ENCODE measurements around the gene SEMA3F. TPM values are rescaled to one million over a fixed set of nuclear protein-coding genes. Genes with fewer than 3 reads are reported as not detected.

Gene SEMA3F
- polyA plus RNA-seq, 2 of the 4 experiments (the other 2 are of a cell fraction): 2.9 to 10.6 TPM

DNA sequence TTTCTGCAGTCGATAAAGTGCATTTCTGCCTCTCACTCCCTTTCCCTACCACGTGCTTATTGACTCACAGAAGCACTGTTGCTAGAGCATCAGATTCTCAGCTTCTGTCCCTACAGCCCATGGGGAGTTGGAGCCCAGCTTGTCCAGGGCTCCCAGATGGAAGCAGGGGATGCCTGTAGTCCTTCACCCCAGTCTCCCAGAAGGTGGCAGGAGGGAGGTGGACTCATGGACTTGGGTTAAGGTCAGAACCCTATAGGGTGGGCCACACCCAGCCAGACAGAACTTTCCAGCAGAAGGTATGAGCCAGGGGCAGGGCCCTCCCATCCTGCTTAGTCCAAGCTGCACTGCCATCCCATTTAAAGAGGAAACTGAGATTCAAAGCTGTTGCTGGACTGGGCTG lies 33.1 kb upstream of the SEMA3F start:
- POLR2A ChIA-PET: no interaction called here
- CTCF ChIA-PET: interaction anchor here (0.7 to 8.0 kb wide), 17 partner anchors 10 to 112 kb away, joined by 3 to 240 read pairs (median 7); partner anchors contain the start of genes GNAT1 and SLC38A3
- no peak overlapping the region for H3K27ac ChIP-seq
- 67% methylated on average over 2 of the region's 2 CpGs for WGBS (ENCODE audit: missing lambda C conversion rate)
- no peak for FAIRE-seq
- H3K4me1 ChIP-seq: peaks cover 22% of the 10 kb centered on the region
- H3K4me2 ChIP-seq: no peak overlapping the region
- H3K4me3 ChIP-seq: no peak overlapping the region
- TF ChIP-seq RFX5 (IDR thresholded peaks at IDR 0.05): no peak
- no peaks in the 10 kb centered on the region for H3K9me3 ChIP-seq
- DNase-seq (ENCODE audit: low read depth in 1 of 2, low spot score in 1 of 2): no peak
- peak; percentile 7 to 15; a peak in 4 of 6 replicates for ATAC-seq

- no peak for TF ChIP-seq HOXA7 (CRISPR knock-in tag; IDR thresholded peaks at IDR 0.05)
- TF ChIP-seq SMC3 (IDR thresholded peaks at IDR 0.05): no peak
- TF ChIP-seq FOSB (CRISPR knock-in tag; IDR thresholded peaks at IDR 0.05): no peak
- no peak for TF ChIP-seq SREBF2 (IDR thresholded peaks at IDR 0.05)
- no peak for TF ChIP-seq ZFP36 (IDR thresholded peaks at IDR 0.05; ENCODE audit: borderline replicate concordance, partially characterized antibody)
- TF ChIP-seq NR3C1 (IDR thresholded peaks at IDR 0.05): no peak
- 81% methylated on average over 14 of the region's 14 CpGs for WGBS (ENCODE audit: missing lambda C conversion rate)
- H3K9me3 ChIP-seq: no peaks in the 10 kb centered on the region
- ATAC-seq (peak in 1 of 2 experiments; percentile 2; a peak in 3 of 6 replicates), FAIRE-seq (no peak), DNase-seq (ENCODE audit: low read depth in 1 of 2, low spot score in 1 of 2) (no peak)
- no peak overlapping the region for H3K4me2 ChIP-seq
- peaks cover 22% of the 10 kb centered on the region for H3K4me1 ChIP-seq
- H3K4me3 ChIP-seq: no peak overlapping the region
- CTCF ChIA-PET: interaction anchor here (0.6 to 8.0 kb wide), 15 partner anchors 10 to 111 kb away, joined by 3 to 240 read pairs (median 7); partner anchors contain the start of genes GNAT1 and SLC38A3
- H3K27ac ChIP-seq: no peak overlapping the region
- POLR2A ChIA-PET: no interaction called here
Observed at GRCh38 chr3:50122661-50123391, 32.3 kb upstream of the SEMA3F start.

DNA sequence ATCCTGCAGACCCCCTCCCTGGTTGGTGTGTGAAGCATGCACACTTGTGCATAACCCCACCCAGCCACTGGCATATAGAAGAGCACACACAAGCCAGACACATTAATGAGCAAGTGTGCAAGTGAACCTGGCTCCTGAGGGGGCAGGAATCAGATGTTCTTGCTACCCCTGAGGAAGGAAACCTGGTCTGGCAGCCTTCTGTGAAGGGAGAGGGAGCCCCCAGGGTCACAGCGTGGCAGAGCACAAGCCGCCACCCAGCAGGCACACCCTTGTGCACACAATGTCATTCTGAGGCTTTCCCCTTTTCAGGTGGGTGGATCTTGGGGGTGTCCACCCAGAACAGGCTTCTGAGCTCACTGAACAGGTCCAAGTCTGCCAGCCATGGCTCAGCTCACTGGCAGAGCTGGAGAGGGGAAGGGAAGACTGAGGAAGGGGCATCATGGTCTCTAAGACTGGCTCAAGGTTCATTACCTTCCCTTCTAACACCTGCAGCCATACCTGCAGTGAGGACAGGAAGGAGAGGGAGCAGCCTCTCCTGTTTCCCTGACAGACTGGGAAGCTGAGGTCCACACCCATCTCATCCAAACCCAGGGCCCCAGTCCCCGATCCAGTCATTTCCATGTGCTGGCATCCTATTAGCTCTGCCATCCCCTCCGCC lies 31.6 kb upstream of the SEMA3F start:
- FAIRE-seq (no peak), ATAC-seq (no peak; a peak in 1 of 6 replicates), DNase-seq (ENCODE audit: low read depth in 1 of 2, low spot score in 1 of 2) (no peak)
- ChIA-PET CTCF (interaction anchor here (0.6 to 8.0 kb wide), 5 partner anchors 11 to 101 kb away, joined by 3 to 240 read pairs (median 54); partner anchors contain the start of gene GNAT1), POLR2A (interaction anchor here (0.5 kb wide), 1 partner anchor 103 kb away, joined by 3 read pairs; no protein-coding TSS in a partner anchor)
- WGBS (ENCODE audit: missing lambda C conversion rate): 57% methylated on average over 2 of the region's 4 CpGs
- TF ChIP-seq BHLHE40 (IDR thresholded peaks at IDR 0.05; ENCODE audit: low read depth, low read length): no peak
- TF ChIP-seq PHF8 (IDR thresholded peaks at IDR 0.05; ENCODE audit: borderline replicate concordance, low read depth): no peak
- TF ChIP-seq EP300 (IDR thresholded peaks at IDR 0.05): no peak
- TF ChIP-seq, protein P1, sequence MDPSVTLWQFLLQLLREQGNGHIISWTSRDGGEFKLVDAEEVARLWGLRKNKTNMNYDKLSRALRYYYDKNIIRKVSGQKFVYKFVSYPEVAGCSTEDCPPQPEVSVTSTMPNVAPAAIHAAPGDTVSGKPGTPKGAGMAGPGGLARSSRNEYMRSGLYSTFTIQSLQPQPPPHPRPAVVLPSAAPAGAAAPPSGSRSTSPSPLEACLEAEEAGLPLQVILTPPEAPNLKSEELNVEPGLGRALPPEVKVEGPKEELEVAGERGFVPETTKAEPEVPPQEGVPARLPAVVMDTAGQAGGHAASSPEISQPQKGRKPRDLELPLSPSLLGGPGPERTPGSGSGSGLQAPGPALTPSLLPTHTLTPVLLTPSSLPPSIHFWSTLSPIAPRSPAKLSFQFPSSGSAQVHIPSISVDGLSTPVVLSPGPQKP (IDR thresholded peaks at IDR 0.05; ENCODE audit: low read depth, low read length): no peak
- Histone ChIP-seq H3K4me2 (no peak overlapping the region), H3K27ac (no peak overlapping the region), H3K4me3 (no peak overlapping the region), H3K9me3 (no peaks in the 10 kb centered on the region), H3K4me1 (peaks cover 22% of the 10 kb centered on the region)

- H3K4me2 ChIP-seq: no peak overlapping the region
- POLR2A ChIA-PET: interaction anchor here (0.5 kb wide), 1 partner anchor 102 kb away, joined by 3 read pairs; no protein-coding TSS in a partner anchor
- DNase-seq (ENCODE audit: low read depth in 1 of 2, low spot score in 1 of 2) (no peak), FAIRE-seq (no peak), ATAC-seq (peak in 1 of 2 experiments; percentile 6; a peak in 3 of 6 replicates)
- peaks cover 22% of the 10 kb centered on the region for H3K4me1 ChIP-seq
- WGBS (ENCODE audit: missing lambda C conversion rate): 42% methylated on average over 7 of the region's 15 CpGs
- CTCF ChIA-PET: interaction anchor here (0.6 to 8.0 kb wide), 3 partner anchors 63 to 354 kb away, joined by 3 to 240 read pairs (median 54); partner anchors contain the start of gene GNAT1
- H3K27ac ChIP-seq: no peak overlapping the region
- no peak for TF ChIP-seq NFE2L2 (conservative IDR thresholded peaks at IDR 0.05; ENCODE audit: low read length)
- no peak for TF ChIP-seq RAD21 (conservative IDR thresholded peaks at IDR 0.05 in 1 of 2, IDR thresholded peaks at IDR 0.05 in 1 of 2)
- TF ChIP-seq SREBF2 (IDR thresholded peaks at IDR 0.05): no peak
- TF ChIP-seq HEYL (CRISPR knock-in tag; IDR thresholded peaks at IDR 0.05): no peak
- no peak for TF ChIP-seq JUNB (IDR thresholded peaks at IDR 0.05)
- no peak for TF ChIP-seq FOSL2 (IDR thresholded peaks at IDR 0.05)
- no peak for TF ChIP-seq FOSL2 (CRISPR knock-in tag; IDR thresholded peaks at IDR 0.05)
- no peak for TF ChIP-seq PHF8 (IDR thresholded peaks at IDR 0.05; ENCODE audit: borderline replicate concordance, low read depth)
- TF ChIP-seq, protein P2, sequence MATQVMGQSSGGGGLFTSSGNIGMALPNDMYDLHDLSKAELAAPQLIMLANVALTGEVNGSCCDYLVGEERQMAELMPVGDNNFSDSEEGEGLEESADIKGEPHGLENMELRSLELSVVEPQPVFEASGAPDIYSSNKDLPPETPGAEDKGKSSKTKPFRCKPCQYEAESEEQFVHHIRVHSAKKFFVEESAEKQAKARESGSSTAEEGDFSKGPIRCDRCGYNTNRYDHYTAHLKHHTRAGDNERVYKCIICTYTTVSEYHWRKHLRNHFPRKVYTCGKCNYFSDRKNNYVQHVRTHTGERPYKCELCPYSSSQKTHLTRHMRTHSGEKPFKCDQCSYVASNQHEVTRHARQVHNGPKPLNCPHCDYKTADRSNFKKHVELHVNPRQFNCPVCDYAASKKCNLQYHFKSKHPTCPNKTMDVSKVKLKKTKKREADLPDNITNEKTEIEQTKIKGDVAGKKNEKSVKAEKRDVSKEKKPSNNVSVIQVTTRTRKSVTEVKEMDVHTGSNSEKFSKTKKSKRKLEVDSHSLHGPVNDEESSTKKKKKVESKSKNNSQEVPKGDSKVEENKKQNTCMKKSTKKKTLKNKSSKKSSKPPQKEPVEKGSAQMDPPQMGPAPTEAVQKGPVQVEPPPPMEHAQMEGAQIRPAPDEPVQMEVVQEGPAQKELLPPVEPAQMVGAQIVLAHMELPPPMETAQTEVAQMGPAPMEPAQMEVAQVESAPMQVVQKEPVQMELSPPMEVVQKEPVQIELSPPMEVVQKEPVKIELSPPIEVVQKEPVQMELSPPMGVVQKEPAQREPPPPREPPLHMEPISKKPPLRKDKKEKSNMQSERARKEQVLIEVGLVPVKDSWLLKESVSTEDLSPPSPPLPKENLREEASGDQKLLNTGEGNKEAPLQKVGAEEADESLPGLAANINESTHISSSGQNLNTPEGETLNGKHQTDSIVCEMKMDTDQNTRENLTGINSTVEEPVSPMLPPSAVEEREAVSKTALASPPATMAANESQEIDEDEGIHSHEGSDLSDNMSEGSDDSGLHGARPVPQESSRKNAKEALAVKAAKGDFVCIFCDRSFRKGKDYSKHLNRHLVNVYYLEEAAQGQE (IDR thresholded peaks at IDR 0.05): no peak
- no peak for TF ChIP-seq NPAS2 (CRISPR knock-in tag; IDR thresholded peaks at IDR 0.05; ENCODE audit: borderline replicate concordance)
- no peak for TF ChIP-seq MYC (IDR thresholded peaks at IDR 0.05; ENCODE audit: borderline replicate concordance, low read length)
- no peaks in the 10 kb centered on the region for H3K9me3 ChIP-seq
- no peak overlapping the region for H3K4me3 ChIP-seq
Observed at GRCh38 chr3:50124052-50124799, 30.9 kb upstream of the SEMA3F start.

All from A549 (cell line).